GM19240 (cell line): ENCODE data around the gene SMIM28.

Source experiments
- DNase-seq: peaks from one replicate; pipeline ENCODE4 v3.0.0; 2011; ENCODE audit warnings: low spot score; ENCODE audit not compliant: insufficient read length

The SMIM28 gene

GRCh38 chr6:138429761-138430160 lies 52.1 kb downstream of the SMIM28 start:
- DNase-seq, result no peak

GRCh38 chr6:138430361-138431145 lies 52.8 kb downstream of the SMIM28 start:
- no peak for DNase-seq

GRCh38 chr6:138431256-138432062 lies 53.8 kb downstream of the SMIM28 start:
- no peak for DNase-seq

- DNase-seq, result no peak
Measured at GRCh38 chr6:138432063-138432356, 54.3 kb downstream of the SMIM28 start.
